NCI-H146 (cell line): ENCODE data around the gene SIK3.
"Not testable (repeated sequence)": the region's sequence is repeated elsewhere in the genome, so short reads cannot be mapped to it uniquely, and the experiment has no call there.

Experiments
- DNase-seq: peaks from one replicate; lab custom pipeline; 2025; lab: John Stamatoyannopoulos, UW

Gene SIK3

DNA sequence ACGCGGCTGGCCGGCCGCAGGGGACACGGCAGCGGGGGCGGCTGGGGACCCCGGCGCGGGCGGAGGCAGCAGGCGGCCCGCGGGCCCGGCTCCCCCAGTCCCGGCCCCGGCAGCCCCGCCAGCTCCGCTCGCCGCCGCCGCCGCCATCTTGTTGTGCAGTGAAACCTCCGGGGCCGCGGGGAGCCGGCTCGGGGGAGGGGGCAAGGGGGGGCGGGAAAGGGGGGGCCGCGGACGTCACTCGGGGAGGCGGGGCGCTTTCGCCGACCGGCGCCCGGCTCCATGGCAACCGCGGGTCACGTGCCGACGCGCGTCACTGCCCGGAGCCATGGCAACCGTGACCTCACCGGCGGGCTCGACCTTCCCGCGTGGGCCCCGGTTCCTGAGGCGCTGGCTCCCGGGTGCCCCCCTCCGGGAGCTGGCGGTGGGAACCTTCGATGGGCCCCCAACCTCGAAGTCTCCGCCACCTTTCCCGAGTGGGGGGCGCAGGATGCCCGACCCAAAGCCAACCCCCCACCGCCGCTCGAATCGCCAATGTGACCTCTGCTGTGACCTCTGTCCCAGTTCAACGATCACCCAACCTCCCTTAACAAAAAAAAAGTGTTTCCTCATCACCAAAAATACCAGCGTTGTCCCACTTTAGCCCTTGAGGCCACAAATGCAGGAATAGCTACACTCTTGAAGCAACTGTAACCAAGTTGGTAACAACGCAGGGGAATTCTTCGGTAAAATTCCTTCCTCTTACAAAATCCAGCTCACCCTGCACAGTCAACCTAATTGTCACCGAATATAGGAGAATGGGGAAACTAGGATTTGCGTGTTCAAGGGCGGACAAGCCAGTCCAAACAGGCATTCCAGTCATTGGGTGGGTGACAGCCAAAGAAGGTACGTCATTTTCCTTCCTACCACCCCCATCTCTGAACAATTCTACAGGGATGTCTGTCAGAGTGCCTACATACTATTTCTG lies at the start of gene SIK3:
Gene SIK3 (minus strand): TSS at position 160 of the 964 bp plus-strand sequence. CDS start 13 bp downstream, at position 147.
- peak; percentile 93 for DNase-seq

DNA sequence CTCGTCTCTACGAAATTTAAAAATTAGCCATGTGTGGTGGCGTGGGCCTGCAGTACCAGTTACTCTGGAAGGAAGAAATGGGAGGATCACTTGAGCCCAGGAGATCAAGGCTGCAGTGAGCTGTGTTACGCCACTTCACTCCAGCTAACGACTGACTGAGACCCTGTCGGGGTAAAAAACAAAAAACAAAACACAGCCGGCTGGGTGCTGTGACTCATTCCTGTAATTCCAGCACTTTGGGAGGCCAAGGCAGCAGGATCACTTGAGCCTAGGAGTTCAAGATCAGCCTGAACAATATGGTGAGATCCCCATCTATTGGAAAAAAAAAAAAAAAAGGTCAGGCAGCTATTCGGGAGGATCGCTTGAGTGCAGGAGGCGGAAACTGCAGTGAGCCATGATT lies 48.3 kb upstream of the SIK3 start:
- no peak for DNase-seq

DNA sequence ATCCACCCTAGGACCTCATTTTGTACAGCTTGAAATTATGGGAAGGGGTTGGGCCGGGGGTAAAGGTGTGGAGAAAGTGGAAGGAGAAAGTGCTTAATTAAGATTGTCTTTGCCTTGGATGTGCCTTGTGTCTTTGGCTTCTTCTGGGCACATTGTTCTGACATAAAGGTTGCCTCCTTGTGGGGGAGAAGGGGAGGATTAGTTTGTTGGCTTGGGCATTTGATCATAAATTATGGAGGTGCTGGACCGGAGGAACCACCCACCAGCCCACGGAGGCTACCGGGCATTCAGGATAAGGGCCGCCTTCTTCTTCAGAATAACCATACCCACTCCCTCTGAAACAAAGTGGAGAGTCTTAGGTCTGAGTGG lies 47.1 kb upstream of the SIK3 start:
- DNase-seq: peak; percentile 21

- peak; percentile 64 for DNase-seq
Measured at GRCh38 chr11:117144477-117145392, 46.5 kb upstream of the SIK3 start.

DNA sequence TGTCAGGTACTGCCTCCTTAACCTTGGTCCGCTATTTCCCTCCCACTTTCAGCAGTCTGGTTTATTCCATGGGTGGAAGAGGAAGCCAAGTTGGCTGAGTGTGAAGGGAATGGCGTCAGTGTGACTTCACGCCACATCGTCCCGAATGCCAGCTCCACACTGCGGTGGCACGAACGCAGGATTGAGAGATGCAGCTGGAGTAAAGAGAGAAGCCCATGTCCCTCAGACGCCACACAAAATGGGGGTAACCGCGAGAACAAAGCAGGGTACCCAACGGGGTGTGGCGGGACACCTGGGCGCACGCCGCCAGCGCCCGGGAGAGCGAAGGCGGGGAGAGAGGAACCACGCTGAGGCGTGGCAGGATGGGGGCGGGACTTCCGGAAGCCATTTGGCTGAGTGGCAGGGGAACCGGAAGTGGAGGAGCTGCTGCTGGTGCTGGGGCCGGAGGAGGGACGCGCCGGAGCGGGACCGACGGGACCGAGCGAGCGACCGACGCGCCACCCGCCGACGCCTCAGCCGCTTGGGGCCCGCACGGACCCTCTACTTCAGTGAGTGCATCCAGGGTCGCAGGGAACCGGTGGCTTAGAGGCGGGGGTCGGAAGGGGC lies 45.7 kb upstream of the SIK3 start, which contains the start of gene PAFAH1B2:
Gene PAFAH1B2 (plus strand): TSS at position 417 of the 606 bp plus-strand sequence. CDS start 8,161 bp downstream, outside the sequence.
- DNase-seq: peak; percentile 97

- peak; percentile 65 for DNase-seq
Measured at GRCh38 chr11:117143390-117143789, 45.2 kb upstream of the SIK3 start.

DNA sequence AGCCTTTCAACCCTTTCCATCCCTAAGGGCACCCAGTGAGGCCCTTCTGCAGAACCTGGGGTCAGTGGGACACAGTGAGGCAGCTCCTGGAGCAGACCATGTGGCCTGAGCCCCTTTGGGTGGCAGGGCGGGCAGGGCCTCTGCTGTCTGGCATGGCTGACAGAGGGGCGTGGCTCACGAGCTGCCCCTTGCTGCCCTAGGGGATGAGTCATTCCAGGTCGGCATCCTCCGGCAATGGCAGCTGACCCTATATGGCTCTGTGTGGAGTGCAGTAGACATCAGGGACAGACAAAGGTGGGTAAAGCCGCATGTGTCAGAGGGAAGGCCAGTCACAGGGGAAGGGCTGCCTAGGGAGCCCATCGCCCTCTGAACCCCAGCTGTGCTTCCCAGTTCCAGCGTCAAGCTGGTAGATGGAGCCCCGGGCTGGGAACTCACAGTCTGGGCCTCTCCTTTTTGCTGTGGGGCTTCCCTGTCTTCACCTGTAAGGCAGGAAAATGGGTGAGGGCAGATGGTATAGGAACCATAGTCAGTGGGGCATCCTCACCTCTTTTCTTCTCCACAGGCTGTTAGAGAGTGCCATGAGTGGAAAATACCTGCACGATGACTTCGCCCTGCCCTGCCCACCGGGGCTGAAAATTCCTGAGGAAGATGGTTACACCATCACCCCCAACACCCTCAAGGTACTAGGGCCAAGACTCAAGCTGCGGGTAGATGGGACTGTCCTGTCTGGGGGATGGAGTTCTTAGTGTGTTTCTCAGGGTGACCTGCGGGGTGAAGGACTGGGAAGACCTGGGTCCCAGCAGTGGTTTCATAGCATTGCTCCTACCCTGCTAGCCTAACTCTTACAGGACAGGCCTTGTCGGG lies 39.2 kb upstream of the SIK3 start:
- not testable (repeated sequence) for DNase-seq

GRCh38 chr11:117134979-117135378 lies 36.8 kb upstream of the SIK3 start:
- DNase-seq: not testable (repeated sequence)

- DNase-seq: no peak
Measured at GRCh38 chr11:117134431-117134830, 36.2 kb upstream of the SIK3 start.

DNA sequence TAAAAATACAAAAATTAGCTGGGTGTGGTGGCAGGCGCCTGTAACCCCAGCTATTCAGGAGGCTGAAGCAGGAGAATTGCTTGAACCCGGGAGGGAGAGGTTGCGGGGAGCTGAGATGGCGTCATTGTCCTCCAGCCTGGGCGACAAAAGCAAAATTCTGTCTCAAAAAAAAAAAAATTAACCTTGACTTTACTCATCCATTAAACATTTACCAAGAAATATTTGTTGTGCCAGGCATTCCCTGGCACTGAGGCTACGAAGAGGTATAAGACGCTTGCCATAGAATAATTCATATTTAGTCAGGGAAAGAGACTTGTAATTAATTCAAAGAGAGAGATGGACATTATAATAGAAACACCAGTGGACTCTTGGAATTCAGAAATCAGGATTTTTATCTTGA lies 32.7 kb upstream of the SIK3 start:
- no peak for DNase-seq

DNA sequence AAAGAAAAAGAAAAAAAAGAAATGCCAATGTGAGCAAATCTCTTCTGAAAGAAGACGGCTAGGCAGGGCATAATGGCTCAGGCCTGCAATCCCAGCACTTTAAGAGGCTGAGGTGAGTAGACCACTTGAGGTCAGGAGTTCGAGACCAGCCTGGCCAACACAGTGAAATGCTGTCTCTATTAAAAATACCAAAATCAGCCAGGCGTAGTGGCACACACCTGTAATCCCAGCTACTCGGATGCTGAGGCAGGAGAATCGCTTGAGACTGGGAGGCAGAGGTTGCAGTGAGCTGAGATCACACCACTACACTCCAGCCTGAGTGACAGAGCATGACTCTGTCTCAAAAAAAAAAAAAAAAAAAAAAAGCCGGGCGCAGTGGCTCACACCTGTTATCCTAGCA lies 32.2 kb upstream of the SIK3 start:
- not testable (repeated sequence) for DNase-seq

DNA sequence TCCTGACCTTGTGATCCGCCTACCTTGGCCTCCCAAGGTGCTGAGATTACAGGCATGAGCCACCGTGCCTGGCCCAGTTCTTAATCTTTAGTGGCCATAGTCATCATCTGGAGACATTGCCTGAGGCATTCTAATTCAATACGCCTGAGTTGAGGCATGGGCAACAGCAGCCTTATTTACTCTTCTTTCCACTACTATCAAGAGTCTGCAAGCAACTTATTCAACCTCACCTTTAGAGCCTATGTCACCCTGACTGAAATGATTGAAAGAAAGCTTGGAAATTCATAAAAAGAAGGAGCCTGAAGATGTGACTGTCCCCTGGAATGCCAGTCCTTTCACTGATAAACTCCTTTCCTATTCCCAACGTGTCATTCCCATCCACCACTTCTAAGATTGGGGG lies 30.1 kb upstream of the SIK3 start:
- no peak for DNase-seq

DNA sequence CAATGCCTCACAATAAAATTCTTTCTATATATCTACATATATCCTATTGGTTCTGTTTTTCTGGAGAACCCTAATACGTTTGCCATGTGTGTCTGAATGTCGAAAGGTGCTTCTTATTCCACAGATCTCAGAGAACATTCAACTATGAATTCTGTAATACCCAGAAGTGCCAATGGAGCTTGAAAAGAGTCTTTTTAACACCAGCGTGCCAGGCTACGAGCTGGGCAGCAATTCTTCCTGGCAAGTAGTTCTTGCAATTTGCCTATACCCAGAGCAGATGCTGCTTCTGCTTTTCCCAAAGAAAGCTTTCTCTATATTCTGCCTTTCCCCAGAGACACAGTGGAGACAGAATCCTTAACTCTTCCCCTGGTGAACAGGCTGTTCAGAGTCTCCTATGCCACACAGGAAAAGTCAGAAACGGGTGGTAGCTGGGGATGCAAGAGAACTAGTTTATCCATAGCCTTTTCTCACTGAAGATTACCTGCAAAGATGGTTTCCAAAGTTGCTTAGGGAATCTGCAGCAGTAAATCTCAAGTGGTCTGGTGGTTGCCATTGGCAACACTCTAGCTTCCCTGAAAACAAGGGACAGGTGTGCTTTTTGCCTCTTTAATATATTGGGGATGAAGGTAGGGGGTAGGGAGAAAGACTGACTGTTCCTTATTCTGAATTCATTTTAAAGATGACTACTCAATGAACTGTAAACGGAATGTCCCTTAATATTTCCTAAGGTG lies 29.1 kb upstream of the SIK3 start:
- DNase-seq: peak; percentile 22

DNA sequence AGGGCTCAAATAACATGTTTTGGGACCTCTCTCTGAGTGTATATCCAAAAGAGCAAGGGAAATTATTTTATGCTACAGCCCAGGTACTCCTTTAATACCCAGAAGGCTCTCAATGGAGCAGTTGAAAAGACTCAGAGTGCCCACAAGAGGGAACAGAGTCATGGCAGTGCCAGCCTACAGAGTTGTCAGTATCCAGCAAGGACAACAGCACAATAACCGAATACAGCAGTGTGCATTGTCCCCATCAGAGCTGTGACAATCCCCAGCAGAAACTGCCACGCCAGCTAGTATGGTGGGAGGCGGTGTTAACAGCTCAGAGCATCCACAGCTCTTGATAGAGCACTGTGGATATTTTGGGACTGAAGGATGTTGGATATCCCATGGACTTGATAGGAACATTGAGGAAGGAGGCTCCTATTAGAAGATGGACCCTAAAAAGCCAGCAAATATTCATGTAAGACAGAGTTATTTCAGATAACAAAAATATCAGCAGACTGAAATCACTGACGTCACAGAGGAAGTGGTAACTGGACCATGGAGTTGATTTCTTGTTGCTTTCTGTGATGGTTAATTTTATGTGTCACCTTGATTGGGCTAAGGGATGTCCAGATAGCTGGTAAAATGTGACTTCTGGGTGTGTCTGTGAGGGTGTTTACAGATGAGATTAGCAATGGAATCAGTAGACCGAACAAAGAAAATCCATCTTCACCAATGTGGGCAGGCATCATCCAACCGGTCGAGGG lies 28.2 kb upstream of the SIK3 start:
- DNase-seq: no peak

GRCh38 chr11:117122556-117122955 lies 24.3 kb upstream of the SIK3 start:
- DNase-seq: no peak

- DNase-seq: no peak
Measured at GRCh38 chr11:117121176-117121575, 22.9 kb upstream of the SIK3 start.

DNA sequence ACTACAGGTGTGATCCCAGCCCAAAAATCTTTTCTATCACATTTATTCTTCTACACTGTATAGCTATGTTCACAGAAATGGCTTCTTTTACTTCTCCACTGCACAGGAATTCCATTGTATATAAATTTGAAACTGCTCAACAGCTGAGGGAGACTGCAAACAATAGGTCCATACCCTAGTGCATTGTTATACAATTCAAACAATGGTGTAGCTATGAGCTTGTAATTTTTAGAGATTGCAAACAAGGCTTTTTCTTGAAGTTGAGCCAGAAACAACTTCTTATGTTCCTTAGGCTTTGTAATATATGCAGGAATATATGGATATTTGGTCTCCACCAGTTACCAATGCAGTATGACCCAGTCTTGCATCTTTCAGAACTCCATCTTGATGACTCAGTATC lies 19.5 kb upstream of the SIK3 start:
- no peak for DNase-seq

DNA sequence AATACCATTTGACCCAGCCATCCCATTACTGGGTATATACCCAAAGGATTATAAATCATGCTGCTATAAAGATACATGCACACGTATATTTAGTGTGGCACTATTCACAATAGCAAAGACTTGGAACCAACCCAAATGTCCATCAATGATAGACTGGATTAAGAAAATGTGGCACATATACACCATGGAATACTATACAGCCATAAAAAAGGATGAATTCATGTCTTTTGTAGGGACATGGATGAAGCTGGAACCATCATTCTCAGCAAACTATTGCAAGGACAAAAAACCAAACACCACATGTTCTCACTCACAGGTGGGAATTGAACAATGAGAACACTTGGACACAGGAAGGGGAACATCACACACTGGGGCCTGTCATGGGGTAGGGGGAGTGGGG lies 14.7 kb upstream of the SIK3 start:
- not testable (repeated sequence) for DNase-seq

DNA sequence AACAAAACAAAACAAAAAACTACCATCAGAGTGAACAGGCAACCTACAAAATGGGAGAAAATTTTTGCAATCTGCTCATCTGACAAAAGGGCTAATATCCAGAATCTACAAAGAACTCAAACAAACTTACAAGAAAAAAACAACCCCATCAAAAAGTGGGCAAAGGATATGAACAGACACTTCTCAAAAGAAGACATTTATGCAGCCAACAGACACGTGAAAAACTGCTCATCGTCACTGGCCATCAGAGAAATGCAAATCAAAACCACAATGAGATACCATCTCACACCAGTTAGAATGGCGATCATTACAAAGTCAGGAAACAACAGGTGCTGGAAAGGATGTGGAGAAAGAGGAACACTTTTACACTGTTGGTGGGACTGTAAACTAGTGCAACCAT lies 14.3 kb upstream of the SIK3 start:
- DNase-seq: not testable (repeated sequence)
